CD4-positive, alpha-beta T cell treated with Interleukin-4 for 4 hours (primary cell): Measurements from ENCODE around the gene U2SURP.
"Not testable (repeated sequence)": the region's sequence is repeated elsewhere in the genome, so short reads cannot be mapped to it uniquely, and the experiment has no call there.

ENCODE experiments used
- DNase-seq: peaks from one replicate; pipeline ENCODE4 v3.0.0-alpha.2; 2020

Gene U2SURP

GRCh38 chr3:143073983-143074382 lies 72.6 kb downstream of the U2SURP start:
- DNase-seq, result not testable (repeated sequence)

DNA sequence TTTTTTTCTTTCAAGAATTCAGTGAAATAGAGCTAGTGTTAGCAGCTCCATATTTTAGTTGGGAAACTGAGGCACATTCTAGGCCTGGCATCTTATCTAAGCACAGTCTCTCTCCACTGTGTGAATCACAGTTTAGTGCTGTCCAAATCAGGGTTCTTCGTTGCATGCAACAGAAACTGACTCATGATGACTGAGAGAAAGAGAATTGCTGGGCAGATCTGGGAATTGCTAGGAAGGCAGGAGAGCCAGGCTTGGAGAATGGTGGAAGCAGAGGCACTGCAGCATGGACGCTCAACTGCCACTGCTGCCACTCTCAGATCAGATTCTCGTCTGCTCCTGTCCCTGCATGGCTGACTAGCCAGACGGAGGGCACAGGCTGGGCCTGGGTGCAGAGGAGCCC lies 77.5 kb downstream of the U2SURP start:
- no peak for DNase-seq

- DNase-seq, result no peak
Measured at GRCh38 chr3:143080196-143080595, 78.8 kb downstream of the U2SURP start.

DNA sequence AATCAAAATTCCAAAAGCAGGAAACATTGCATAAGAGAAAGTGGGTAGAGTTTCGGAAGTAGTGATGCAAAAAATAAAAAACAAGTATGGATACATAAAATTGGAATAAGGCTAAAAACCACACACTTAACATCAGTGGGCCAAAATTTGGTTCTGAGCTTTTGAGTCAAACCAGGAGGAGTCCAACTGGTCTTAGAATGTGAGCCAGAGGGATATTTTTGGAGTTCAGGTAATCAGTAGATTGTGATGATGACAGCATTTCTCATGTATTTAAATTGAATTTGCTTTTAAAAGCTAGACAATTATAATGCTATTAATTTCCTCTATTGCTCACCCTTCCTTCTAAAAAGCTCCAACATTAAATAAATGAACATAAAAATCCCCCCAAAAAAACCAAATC lies 80.0 kb downstream of the U2SURP start:
- DNase-seq, result no peak

- DNase-seq, result peak; percentile 11
Measured at GRCh38 chr3:143081844-143082778, 80.7 kb downstream of the U2SURP start.

- no peak for DNase-seq
Measured at GRCh38 chr3:143083781-143084180, 82.4 kb downstream of the U2SURP start.

- DNase-seq, result peak; percentile 8
Measured at GRCh38 chr3:143084856-143085731, 83.7 kb downstream of the U2SURP start.

GRCh38 chr3:143088835-143089234 lies 87.5 kb downstream of the U2SURP start:
- DNase-seq, result no peak

DNA sequence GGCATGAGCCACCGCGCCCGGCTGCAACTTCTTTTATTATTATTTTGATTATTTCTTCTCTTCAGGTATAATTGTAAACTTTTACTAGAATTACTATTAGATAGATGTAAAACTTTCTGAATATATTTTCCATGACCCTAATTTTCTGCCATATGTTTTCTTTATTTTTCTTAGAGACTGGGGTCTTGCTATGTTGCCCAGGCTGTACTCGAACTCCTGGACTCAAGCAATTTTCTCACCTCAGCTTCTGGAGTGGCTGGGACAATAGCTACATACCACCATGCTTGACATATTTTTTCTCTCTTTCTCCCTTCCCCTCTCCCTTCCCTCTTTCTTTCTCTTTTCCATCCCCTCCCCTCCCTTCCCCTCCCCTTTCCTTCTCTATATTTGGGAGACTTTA lies 88.6 kb downstream of the U2SURP start:
- DNase-seq, result no peak

DNA sequence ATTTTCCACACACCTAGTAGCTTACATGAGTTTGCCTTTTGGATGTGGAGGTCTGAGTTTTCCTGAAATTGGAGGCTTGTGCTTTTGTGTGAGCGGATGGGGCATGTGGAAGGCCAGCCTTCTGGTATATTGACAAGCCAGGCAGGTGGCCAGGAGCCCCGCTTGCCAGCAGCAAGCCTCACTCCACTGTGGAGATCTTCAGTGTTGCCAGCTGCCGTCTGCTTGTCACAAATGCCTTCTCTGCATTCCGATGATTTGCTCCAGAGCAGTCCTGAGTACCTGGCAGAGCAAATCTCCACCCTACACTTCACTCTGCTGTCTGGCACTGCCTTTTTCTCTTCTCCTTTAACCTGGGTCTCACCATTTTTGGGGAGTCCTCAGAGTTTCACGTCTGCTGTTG lies 89.1 kb downstream of the U2SURP start:
- no peak for DNase-seq

DNA sequence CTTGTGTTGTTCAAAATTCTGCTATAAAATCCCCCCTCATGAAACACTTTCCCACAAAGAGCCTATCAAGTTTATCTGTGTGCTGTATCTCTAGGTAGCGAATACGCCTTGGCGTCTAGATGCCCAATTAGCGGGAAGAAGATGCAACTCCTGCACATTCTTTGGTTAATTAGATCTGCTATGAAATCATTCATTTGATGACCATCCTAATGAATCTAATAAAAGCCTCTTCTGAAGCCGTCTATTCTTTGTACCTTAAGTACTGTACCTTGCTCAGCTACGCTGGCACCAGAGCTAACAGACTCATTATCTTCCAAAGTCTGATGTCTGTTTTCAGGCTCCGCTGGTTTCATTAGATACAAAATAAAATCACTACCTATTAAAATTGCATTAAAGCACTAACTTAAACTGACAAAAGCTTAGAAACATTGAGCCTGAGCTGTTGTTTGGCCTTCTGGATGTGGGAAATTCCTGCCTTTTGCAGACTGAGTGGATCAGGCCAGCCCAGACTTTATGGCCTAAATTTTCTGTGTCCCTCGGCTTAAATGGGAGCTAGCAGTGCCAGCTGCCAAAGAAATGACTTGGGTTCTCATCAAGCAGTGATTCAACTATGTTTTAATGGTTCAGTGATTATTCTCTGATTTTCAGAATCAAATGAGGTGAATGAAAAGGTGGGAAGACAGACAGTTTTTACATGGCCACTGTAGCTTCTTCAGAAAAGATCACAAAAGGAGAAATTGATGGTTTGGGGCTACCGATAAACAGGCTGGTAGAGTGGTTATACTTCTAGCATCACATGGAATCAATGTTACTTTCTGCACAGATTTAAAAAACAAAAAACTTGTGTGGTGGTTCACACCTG lies 89.8 kb downstream of the U2SURP start:
- DNase-seq, result no peak

DNA sequence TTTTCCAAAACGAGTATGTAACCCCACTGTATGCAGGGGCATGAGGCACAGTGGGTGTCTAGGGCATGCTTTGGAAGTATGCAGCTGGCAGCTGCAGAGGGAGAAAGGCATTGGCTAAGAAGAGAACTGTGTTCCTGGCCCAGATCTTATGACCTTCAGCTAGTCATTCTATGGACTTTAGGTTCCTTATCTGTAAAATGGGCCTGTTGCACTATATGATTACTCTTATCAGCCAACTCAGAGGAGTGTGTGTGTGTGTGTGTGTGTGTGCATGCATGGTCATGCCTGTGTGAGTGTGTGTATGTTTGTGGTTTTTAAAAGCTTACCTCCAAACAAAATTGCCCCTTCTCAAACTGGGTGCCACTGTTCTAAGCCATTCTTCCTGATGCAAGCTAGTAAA lies 90.8 kb downstream of the U2SURP start:
- no peak for DNase-seq

DNA sequence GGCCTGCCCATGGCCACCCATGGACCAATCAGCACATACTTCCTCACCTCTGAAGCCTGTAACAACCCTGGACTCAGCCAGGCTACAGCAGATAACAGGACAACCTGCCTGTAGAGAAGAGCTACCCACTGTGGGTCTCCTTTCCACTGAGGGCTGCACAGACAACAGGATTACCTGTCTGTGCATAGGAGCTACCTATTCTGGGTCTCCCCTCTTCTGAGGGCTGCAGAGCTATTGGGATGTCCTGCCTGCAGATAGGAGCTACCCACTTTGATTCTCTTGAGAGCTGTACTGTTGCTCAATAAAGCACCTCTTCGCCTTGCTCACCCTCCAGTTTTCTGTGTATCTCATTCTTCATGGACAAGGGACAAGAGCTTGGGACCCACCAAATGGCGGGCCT lies 94.4 kb downstream of the U2SURP start:
- no peak for DNase-seq

GRCh38 chr3:143098032-143098764 lies 96.8 kb downstream of the U2SURP start:
- DNase-seq, result no peak

DNA sequence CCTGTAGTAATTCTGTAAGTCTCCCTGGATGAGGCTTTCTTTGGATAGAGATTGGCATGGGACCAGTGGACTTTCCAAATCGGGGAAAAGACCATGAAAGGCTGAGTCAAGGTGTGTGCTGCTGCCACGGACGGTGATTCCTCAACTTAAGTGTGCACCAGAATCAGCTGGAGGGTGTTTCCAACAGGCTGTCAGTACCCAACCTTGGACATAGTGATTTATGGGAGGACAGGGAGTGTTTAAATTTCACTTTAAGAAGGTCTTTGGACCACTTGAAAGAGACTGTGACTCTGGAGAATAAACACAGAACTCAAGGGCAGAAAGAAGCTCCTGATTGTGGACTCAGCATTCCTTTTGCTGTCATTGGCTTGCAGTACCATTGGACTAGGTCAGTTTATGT lies 97.8 kb downstream of the U2SURP start:
- no peak for DNase-seq

DNA sequence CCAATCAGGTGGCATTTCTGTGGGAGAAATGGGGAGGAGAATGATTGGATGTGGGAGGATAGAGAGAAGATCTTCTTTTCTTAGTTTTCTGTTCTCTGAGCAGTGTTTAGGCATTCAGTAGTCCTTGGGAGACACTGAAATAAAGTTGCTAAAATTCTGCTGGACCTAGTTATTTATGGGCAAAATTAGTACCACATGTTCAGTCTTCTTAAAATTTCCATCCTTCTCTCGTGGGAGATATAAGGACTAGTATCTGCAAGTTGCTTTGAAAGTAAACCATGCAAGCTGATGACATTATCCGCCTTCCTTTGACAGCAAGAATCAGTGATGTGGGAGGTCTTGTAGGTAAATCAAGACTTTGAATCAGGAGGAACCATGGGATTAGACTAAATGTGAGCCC lies 98.3 kb downstream of the U2SURP start:
- DNase-seq, result no peak

- DNase-seq, result no peak
Measured at GRCh38 chr3:143100451-143100850, 99.1 kb downstream of the U2SURP start.

DNA sequence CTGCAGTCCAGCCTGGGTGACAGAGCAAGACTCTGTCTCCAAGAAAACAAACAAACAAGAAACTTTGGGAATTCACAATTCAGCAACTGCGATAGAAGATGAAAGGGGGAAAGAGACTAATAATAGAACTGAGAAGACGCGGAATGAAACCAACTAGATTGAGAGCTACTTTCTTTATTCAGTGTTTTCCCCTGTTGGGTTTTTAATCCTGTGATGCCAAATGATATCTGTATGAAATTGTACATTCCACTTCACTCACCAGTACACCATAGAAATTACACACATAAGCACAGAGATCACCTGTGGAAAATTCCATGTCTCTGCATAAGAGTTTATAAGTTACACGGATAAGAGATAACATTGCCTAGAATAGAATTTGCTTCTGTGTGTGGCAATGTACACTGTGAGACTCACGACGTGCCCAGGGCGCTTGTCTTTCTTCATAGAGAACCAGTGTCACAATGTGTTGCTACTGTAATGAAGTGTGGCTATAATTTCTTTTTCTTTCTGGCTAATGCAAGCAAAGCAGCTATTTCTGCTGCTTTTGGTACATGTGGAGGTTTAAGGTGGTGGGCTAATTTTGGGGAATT lies 100.5 kb downstream of the U2SURP start:
- DNase-seq, result no peak

GRCh38 chr3:143103652-143104051 lies 102.3 kb downstream of the U2SURP start:
- DNase-seq, result no peak

DNA sequence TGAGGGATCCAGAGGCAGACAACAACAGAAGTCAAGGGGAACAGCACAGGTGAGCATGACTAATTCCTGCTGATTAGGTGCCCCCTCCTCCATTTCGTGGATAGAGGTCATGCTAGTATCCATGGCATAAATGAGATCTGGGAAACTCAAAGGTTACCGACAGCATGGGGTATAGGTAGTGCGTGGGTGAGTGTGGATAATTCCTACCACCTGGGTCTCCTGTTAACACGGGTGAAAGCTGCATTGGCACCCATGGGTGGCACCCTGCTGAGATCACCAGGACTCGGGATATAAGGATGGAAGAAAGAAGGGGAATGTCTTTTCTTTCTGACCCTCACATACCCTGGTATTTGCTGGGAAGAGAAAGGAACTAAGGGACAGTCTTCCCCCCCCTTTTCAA lies 103.8 kb downstream of the U2SURP start:
- no peak for DNase-seq

- no peak for DNase-seq
Measured at GRCh38 chr3:143109861-143110260, 108.5 kb downstream of the U2SURP start.
